Lung (tissue), 12 donors: ENCODE results near the gene PYROXD2. TPM values are rescaled to one million over a fixed set of nuclear protein-coding genes. Genes with fewer than 3 reads are reported as not detected.

ENCODE experiments used
- ATAC-seq: fragments of 200-7000 bp; cut with Tn5 transposase; one replicate; pipeline ENCODE4 v1.9.1; 2020; ENCODE audit warnings: moderate number of reproducible peaks; ENCODE audit not compliant: insufficient read depth, low FRiP score
- DNase-seq, 3 donors: peaks; one replicate each; pipeline ENCODE4 v3.0.0-alpha.2; 2013 to 2017
- H3K27ac ChIP-seq, 2 donors: one replicate each; pipeline ENCODE4 v1.5.1; 2013; ENCODE audit warnings: mild to moderate bottlenecking in 2 of 2, moderate library complexity in 2 of 2, control low read depth in 1 of 2, inconsistent platforms in 1 of 2, low read depth in 1 of 2, low read length in 1 of 2
- H3K27me3 ChIP-seq, 3 donors: one replicate each; pipeline ENCODE4 v1.5.1; 2013; ENCODE audit warnings: low read length in 2 of 3; ENCODE audit not compliant: control insufficient read depth in 3 of 3, insufficient read depth in 3 of 3
- H3K36me3 ChIP-seq, 4 donors: one replicate each; pipeline ENCODE4 v1.5.1; 2013; ENCODE audit warnings: low read length in 4 of 4, mild to moderate bottlenecking in 1 of 4, moderate library complexity in 1 of 4; ENCODE audit not compliant: control insufficient read depth in 4 of 4, insufficient read depth in 4 of 4
- H3K4me1 ChIP-seq, 5 donors: one replicate each; pipeline ENCODE4 v1.5.1; 2013; ENCODE audit warnings: low read length in 5 of 5, mild to moderate bottlenecking in 2 of 5, moderate library complexity in 1 of 5; ENCODE audit not compliant: control insufficient read depth in 5 of 5, insufficient read depth in 5 of 5
- H3K4me3 ChIP-seq: one replicate; pipeline ENCODE4 v1.5.1; 2013; ENCODE audit warnings: mild to moderate bottlenecking, control low read depth, moderate library complexity
- H3K9ac ChIP-seq, 2 donors: one replicate each; pipeline ENCODE4 v1.5.1; 2013; ENCODE audit warnings: low read length in 2 of 2, control low read depth in 1 of 2; ENCODE audit not compliant: insufficient read depth in 1 of 2
- H3K9me3 ChIP-seq, 4 donors: one replicate each; pipeline ENCODE4 v1.5.1; 2013; ENCODE audit warnings: low read length in 3 of 4, mild to moderate bottlenecking in 1 of 4, moderate library complexity in 1 of 4; ENCODE audit not compliant: control insufficient read depth in 4 of 4, insufficient read depth in 3 of 4
- whole genome bisulfite sequencing, 2 donors: extraction: QIAGEN DNeasy Blood & Tissue Kit; methylation state at CpG; one replicate each; pipeline ENCODE4 v1.1.7; 2013; 5-methylcytosine and 5-hydroxymethylcytosine counted together
- polyA plus RNA-seq, 2 donors: library from polyadenylated mRNA; stranded (reverse); fragments of 200-250 nt; gene quantifications; one replicate each; pipeline ENCODE4 v1.2.1, GENCODE V29; 2013
- total RNA-seq, 2 donors: library from RNA; depleted of rRNA in 1 of 2; stranded (reverse); fragments of >200 nt in 1 of 2; gene quantifications; one replicate each; pipeline ENCODE4 v1.2.1, GENCODE V29; 2014 to 2021
- TF ChIP-seq, protein P1 (sequence below): IDR thresholded peaks from 2 replicates; pipeline ENCODE4 v1.5.1; 2012; ENCODE audit warnings: mild to moderate bottlenecking; ENCODE audit errors: control extremely low read depth, extremely low read depth
- donor health status: control.
- donor health status: control.
- donor health status: Bipolar disorder and iron deficiency.
- donor health status: healthy.
- donor health status: DM: yes; HTN: yes; CAD: no.

PYROXD2 gene
- total and polyA plus RNA-seq, 4 donors = 2.3 to 16.8 (median 7.5) TPM

DNA sequence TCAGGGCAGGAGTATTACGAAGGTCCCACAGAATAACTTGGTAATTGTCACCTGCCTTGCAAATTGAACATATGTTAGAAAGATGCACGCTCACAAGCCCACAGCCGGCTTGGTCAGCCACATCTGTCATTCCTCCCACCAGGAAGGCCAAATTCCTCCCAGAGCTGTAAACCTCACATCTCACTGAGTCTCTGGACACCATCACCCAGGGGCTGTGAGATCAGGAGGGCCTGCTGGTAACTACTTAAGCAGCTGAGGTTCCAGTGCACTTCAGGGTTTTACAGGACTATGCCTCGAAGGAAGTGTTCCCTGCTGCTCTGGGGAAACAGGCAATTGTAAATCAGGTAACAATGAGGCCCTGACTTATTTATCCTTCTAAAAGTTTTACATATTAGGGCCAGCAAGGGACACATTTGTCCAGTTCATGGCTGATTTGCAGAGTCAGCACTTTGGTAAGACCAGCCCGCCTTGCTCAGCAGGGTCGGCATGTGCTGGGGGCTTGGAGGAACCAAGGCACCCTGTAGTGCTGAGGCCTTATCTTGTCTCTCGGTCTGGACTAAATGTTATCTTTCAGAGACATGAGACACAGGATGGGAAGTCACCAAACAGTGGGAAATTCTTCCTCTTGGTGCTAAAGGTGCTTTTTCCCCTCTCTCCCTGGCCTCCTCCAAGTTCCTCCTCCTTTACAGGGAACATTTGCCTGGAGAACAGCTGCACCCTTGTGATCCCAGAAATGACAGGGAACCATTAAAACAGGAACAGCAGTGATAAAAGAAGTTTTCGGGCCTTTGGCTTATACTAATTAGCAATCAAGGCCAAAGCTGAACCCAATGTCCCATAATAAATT, 34.3 kb downstream of the PYROXD2 start:
- Histone ChIP-seq H3K9ac (no peak overlapping the region), H3K9me3 (peaks cover 0 to 6% (median 2%) of the 10 kb centered on the region in 4 donors), H3K27ac (no peak overlapping the region), H3K27me3 (no peaks in the 10 kb centered on the region), H3K4me1 (no peaks in the 10 kb centered on the region), H3K36me3 (peaks cover 0 to 10% (median 9%) of the 10 kb centered on the region in 4 donors), H3K4me3 (no peak overlapping the region)
- WGBS, 2 donors = 90 to 93% methylated on average over 8 of the region's 8 CpGs
- TF ChIP-seq, protein P1, sequence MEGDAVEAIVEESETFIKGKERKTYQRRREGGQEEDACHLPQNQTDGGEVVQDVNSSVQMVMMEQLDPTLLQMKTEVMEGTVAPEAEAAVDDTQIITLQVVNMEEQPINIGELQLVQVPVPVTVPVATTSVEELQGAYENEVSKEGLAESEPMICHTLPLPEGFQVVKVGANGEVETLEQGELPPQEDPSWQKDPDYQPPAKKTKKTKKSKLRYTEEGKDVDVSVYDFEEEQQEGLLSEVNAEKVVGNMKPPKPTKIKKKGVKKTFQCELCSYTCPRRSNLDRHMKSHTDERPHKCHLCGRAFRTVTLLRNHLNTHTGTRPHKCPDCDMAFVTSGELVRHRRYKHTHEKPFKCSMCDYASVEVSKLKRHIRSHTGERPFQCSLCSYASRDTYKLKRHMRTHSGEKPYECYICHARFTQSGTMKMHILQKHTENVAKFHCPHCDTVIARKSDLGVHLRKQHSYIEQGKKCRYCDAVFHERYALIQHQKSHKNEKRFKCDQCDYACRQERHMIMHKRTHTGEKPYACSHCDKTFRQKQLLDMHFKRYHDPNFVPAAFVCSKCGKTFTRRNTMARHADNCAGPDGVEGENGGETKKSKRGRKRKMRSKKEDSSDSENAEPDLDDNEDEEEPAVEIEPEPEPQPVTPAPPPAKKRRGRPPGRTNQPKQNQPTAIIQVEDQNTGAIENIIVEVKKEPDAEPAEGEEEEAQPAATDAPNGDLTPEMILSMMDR = no peak
- ATAC-seq = no peak
- no peak for DNase-seq

DNA sequence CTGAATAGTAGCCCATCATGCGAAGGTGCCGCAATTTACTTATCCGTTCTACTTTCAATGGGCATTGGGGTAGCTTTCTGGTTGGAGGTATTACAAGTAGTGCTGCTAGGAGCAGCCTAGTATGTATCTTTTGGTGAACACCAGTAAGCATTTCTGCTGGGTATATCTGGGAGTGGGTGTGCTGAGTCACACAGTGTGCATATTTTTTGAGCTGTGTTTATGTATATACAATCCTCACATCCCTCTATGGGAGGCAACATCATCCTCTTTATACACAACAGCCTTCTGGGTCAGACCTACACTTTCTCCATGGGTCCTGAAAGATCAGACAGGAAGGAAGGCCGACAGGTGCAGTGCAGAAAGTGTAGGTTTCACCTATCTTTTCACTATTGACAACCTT, 36.3 kb downstream of the PYROXD2 start:
- WGBS, 2 donors = 90 to 95% methylated on average over 4 of the region's 4 CpGs
- Histone ChIP-seq H3K27ac (no peak overlapping the region), H3K4me1 (peaks cover 0 to 10% (median 2%) of the 10 kb centered on the region in 5 donors), H3K9me3 (peaks cover 0 to 6% (median 2%) of the 10 kb centered on the region in 4 donors), H3K4me3 (no peak overlapping the region), H3K9ac (no peak overlapping the region), H3K36me3 (peaks cover 0 to 9% (median 3%) of the 10 kb centered on the region in 4 donors), H3K27me3 (no peaks in the 10 kb centered on the region)
- TF ChIP-seq, protein P1 = no peak
- no peak for ATAC-seq
- DNase-seq = no peak

DNA sequence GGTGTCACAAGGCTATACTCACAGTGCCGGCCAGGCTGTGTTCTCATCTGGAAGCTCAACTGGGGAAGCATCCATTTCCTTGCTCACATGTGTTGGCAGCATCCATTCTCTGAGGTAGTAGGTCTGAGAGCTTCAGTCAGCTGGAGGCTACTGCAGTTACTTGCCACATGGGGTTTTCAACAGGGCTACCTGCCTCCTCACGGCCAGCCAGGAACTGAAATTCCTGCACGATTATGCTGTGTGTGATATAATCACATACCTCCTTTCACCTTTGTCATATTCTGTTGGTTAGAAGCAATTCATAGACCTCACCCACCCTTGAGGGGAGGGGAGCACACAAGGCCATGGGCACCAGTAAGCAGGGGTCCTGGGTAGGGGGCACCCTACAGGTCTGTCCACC, 37.4 kb downstream of the PYROXD2 start:
- ATAC-seq (no peak), DNase-seq (no peak)
- Histone ChIP-seq H3K27me3 (no peaks in the 10 kb centered on the region), H3K4me3 (no peak overlapping the region), H3K27ac (no peak overlapping the region), H3K36me3 (peaks cover 0 to 5% (median 1%) of the 10 kb centered on the region in 4 donors), H3K4me1 (peaks cover 0 to 13% (median 4%) of the 10 kb centered on the region in 5 donors), H3K9ac (no peak overlapping the region), H3K9me3 (peaks cover 0 to 6% (median 2%) of the 10 kb centered on the region in 4 donors)
- 98 to 99% methylated on average over 3 of the region's 3 CpGs for whole genome bisulfite sequencing, 2 donors
- TF ChIP-seq, protein P1 = no peak
